K562 (cell line): ENCODE data around the gene DCP2. TPM values are rescaled to one million over a fixed set of nuclear protein-coding genes. Genes with fewer than 3 reads are reported as not detected.

Source experiments
- ATAC-seq: fragments of 200-7000 bp; cut with Tn5 transposase; 3 replicates; pipeline ENCODE4 v1.9.1; 2020; ENCODE audit warnings: moderate library complexity
- BruUV-seq: library from RNA; stranded (reverse); fragments of 400-500 nt; replicated peaks from 2 replicates; lab custom pipeline; 2021; lab: Mats Ljungman, UMichigan
- CTCF ChIA-PET: fragments of 300-600 bp; formaldehyde crosslinking; extraction: SDS; loops from one replicate; lab custom pipeline; 2021; ENCODE audit warnings: low intra/inter-chr PET ratio; lab: Yijun Ruan, JAX
- POLR2A ChIA-PET: fragments of 300-600, 350-650 bp; sonication (Branson Sonifier 250); formaldehyde crosslinking; extraction: SDS; loops from one replicate; lab custom pipeline; 2021; ENCODE audit warnings: antibody characterized with exemption, inconsistent platforms; lab: Yijun Ruan, JAX
- DNase-seq, 4 experiments: peaks; one replicate each; pipeline versions ENCODE4 v3.0.0 to v3.0.0-alpha.2; 2011 to 2018; ENCODE audit warnings: low spot score in 3 of 4, mixed read lengths in 3 of 4; ENCODE audit errors: extremely low read depth in 1 of 4
- FAIRE-seq: peaks from 2 replicates; lab custom pipeline; 2011; peaks lifted over from hg19 to GRCh38; lab: Jason Lieb, UNC
- H2AFZ ChIP-seq: 2 replicates; pipeline ENCODE4 v1.6.0; 2011; ENCODE audit warnings: low read depth, low read length, control low read depth, inconsistent platforms
- H3K27ac ChIP-seq: fragments of 200-600 bp; 3 replicates; pipeline ENCODE4 v1.8.0; 2011; ENCODE audit warnings: low read depth, mild to moderate bottlenecking, control low read depth, inconsistent platforms, low read length, moderate library complexity, mixed read lengths; ENCODE audit errors: extremely low read depth
- H3K27me3 ChIP-seq, 2 experiments: fragments of 300-600 bp in 1 of 2; 2 replicates in 1 of 2; 3 replicates in 1 of 2; pipeline versions ENCODE4 v1.6.0 to v1.8.0; 2011; ENCODE audit warnings: inconsistent platforms in 2 of 2, low read length in 2 of 2, mild to moderate bottlenecking in 1 of 2, mixed read lengths in 1 of 2, moderate library complexity in 1 of 2; ENCODE audit not compliant: control insufficient read depth in 2 of 2, insufficient read depth in 2 of 2
- H3K36me3 ChIP-seq: fragments of 300-600 bp; 3 replicates; pipeline ENCODE4 v1.8.0; 2011; ENCODE audit warnings: mild to moderate bottlenecking, low read length, inconsistent platforms; ENCODE audit not compliant: control insufficient read depth, insufficient read depth
- H3K4me1 ChIP-seq, 2 experiments: fragments of 200-600 bp in 1 of 2; replicated peaks in 1 of 2; 2 replicates in 1 of 2; 3 replicates in 1 of 2; pipeline versions ENCODE4 v1.5.1 to v1.8.0; 2011; ENCODE audit warnings: inconsistent platforms in 2 of 2, low read length in 2 of 2, mild to moderate bottlenecking in 1 of 2, mixed read lengths in 1 of 2, moderate library complexity in 1 of 2; ENCODE audit not compliant: control insufficient read depth in 2 of 2, insufficient read depth in 2 of 2
- H3K4me2 ChIP-seq: 2 replicates; pipeline ENCODE4 v1.6.1; 2011; ENCODE audit warnings: low read length, control low read depth, inconsistent platforms, mixed read lengths; ENCODE audit not compliant: insufficient read depth
- H3K4me3 ChIP-seq: fragments of 200-600 bp; sonication (generic), shearing (Covaris generic); 2 replicates; pipeline ENCODE4 v1.5.1; 2016; ENCODE audit warnings: control low read depth, inconsistent platforms
- H3K79me2 ChIP-seq: fragments of 200-600 bp; 3 replicates; pipeline ENCODE4 v1.8.0; 2011; ENCODE audit warnings: low read length, inconsistent platforms; ENCODE audit not compliant: control insufficient read depth, insufficient read depth
- H3K9ac ChIP-seq, 2 experiments: 2 replicates each; pipeline versions ENCODE4 v1.6.0 to v1.6.1; 2011; ENCODE audit warnings: low read depth in 2 of 2, low read length in 2 of 2, control low read depth in 1 of 2, inconsistent platforms in 1 of 2, mild to moderate bottlenecking in 1 of 2, mixed read lengths in 1 of 2; ENCODE audit not compliant: insufficient read depth in 1 of 2
- H3K9me1 ChIP-seq: one replicate; pipeline ENCODE4 v1.6.0; 2011; ENCODE audit warnings: inconsistent platforms, mild to moderate bottlenecking, low read length, moderate library complexity; ENCODE audit not compliant: control insufficient read depth, insufficient read depth
- H3K9me3 ChIP-seq: replicated peaks from 2 replicates; pipeline ENCODE4 v1.5.1; 2011; ENCODE audit warnings: low read depth, low read length, inconsistent platforms; ENCODE audit not compliant: control insufficient read depth, insufficient read depth
- H4K20me1 ChIP-seq: replicated peaks from 2 replicates; pipeline ENCODE4 v1.6.1; 2011; ENCODE audit warnings: low read length, inconsistent platforms, mixed read lengths; ENCODE audit not compliant: control insufficient read depth, insufficient read depth
- ATF4 ChIP-seq: fragments of 450-650 bp; formaldehyde crosslinking; IDR thresholded peaks from 2 replicates; pipeline ENCODE4 v1.4.0; 2022; ENCODE audit warnings: mild to moderate bottlenecking, moderate library complexity
- FUS ChIP-seq: fragments of 200-400 bp; formaldehyde crosslinking; optimal IDR thresholded peaks from 2 replicates; pipeline ENCODE3; 2017; ENCODE audit warnings: low read depth, low read length
- JUN ChIP-seq, 2 experiments: sonication (generic) in 1 of 2; formaldehyde crosslinking in 1 of 2; IDR thresholded peaks; 2 replicates each; pipeline versions ENCODE4 v1.6.1 to v1.8.0; 2012 to 2022; ENCODE audit warnings: borderline replicate concordance in 2 of 2, mild to moderate bottlenecking in 2 of 2, improper control_type of control experiment in 1 of 2, low read depth in 1 of 2, low read length in 1 of 2, missing genetic modification reagents in 1 of 2
- KLF10 ChIP-seq: fragments of 250-450 bp; sonication (Bioruptor Pico); IDR thresholded peaks from 2 replicates; pipeline ENCODE4 v1.6.1; 2021; ENCODE audit warnings: matching md5 sums
- NR2F6 ChIP-seq: fragments of 450-650 bp; formaldehyde crosslinking; IDR thresholded peaks from 2 replicates; pipeline ENCODE4 v1.4.0; 2020; ENCODE audit warnings: mild to moderate bottlenecking
- PHF21A ChIP-seq: fragments of 450-650 bp; IDR thresholded peaks from 2 replicates; pipeline ENCODE4 v1.6.1; 2017; ENCODE audit warnings: low read depth, borderline replicate concordance
- ZBTB33 ChIP-seq: sonication (generic); formaldehyde crosslinking; IDR thresholded peaks from 2 replicates; pipeline ENCODE4 v1.8.1; 2023; ENCODE audit warnings: mild to moderate bottlenecking, missing genetic modification reagents
- ZNF589 ChIP-seq: fragments of 200-800 bp; sonication (Bioruptor generic); IDR thresholded peaks from 2 replicates; pipeline ENCODE4 v1.6.1; 2016; ENCODE audit warnings: low read depth, missing genetic modification characterization, missing compliant biosample characterization
- ZNF644 ChIP-seq: fragments of 200-800 bp; sonication (Bioruptor generic); IDR thresholded peaks from 2 replicates; pipeline ENCODE4 v1.6.1; 2016; ENCODE audit warnings: low read depth, missing genetic modification characterization, missing compliant biosample characterization
- WGBS: fragments of 100-300 bp; shearing (Covaris generic); methylation state at CpG from one replicate; pipeline ENCODE4 v1.1.6; 2016; ENCODE audit warnings: low coverage, mixed read lengths; ENCODE audit not compliant: insufficient coverage; ENCODE audit errors: missing lambda C conversion rate; 5-methylcytosine and 5-hydroxymethylcytosine counted together
- in situ Hi-C: fragments of 300-500 bp; cut with MboI; formaldehyde crosslinking; loops from 4 replicates; pipeline ENCODE4 v1.15.0; 2018; ENCODE audit warnings: inconsistent platforms, mixed read lengths
- intact Hi-C: fragments of 100-400 bp; cut with micrococcal nuclease; formaldehyde crosslinking; loops from 2 replicates; pipeline ENCODE4 v1.14.2; 2022
- polyA plus RNA-seq, 8 experiments: library from polyadenylated mRNA; depleted of rRNA in 4 of 8; stranded (reverse) in 5 of 8; unstranded in 3 of 8; fragments of >200 nt; fragmentation: Nextera tagmentation in 2 of 8; fragmentation: Illumina TruSeq in 1 of 8; extraction: Ambion mirVana in 2 of 8; extraction: Trizol in 1 of 8; gene quantifications; 2 replicates each; pipeline versions ENCODE4 v1.2.1 to v1.2.3, GENCODE V29; 2011 to 2014; ENCODE audit warnings: inconsistent platforms in 1 of 8, missing spikeins in 1 of 8
- total RNA-seq, 7 experiments: library from RNA; depleted of rRNA in 6 of 7; stranded (reverse); fragments of >200 nt in 6 of 7; fragmentation: Illumina TruSeq in 2 of 7; extraction: Trizol in 2 of 7; gene quantifications; 2 replicates each; pipeline versions ENCODE4 v1.2.1 to v1.2.3, GENCODE V29; 2011 to 2021; ENCODE audit warnings: low replicate concordance in 1 of 7

Gene DCP2
- total and polyA plus RNA-seq, 9 of the 15 experiments (the other 6 are each of a cell fraction or from before 2014, with no cell fraction given): 25.9 to 109 (median 46.7) TPM

GRCh38 chr5:112965733-112966306, 10.8 kb upstream of the DCP2 start:
- no peaks in the 10 kb centered on the region for H3K9me3 ChIP-seq
- ATAC-seq (no peak), DNase-seq (no peak), FAIRE-seq (no peak)
- H3K9ac ChIP-seq: no peak overlapping the region
- in situ Hi-C loops (no loop called here), intact Hi-C loops (no loop called here)
- no peaks in the 10 kb centered on the region for H3K9me1 ChIP-seq
- POLR2A ChIA-PET: interaction anchor here (0.8 kb wide), 1 partner anchor 9 kb away, joined by 3 read pairs; no protein-coding TSS in a partner anchor
- no peaks in the 10 kb centered on the region for H4K20me1 ChIP-seq
- H3K79me2 ChIP-seq: no peaks in the 10 kb centered on the region
- 79% methylated on average over 8 of the region's 8 CpGs for WGBS
- peaks cover 4 to 26% of the 10 kb centered on the region in 2 experiments; a peak in 3 of 5 replicates for H3K4me1 ChIP-seq
- BruUV-seq: no TSS peak
- no peak overlapping the region for H3K27ac ChIP-seq
- no peak overlapping the region for H3K4me3 ChIP-seq
- CTCF ChIA-PET: no interaction called here
- TF ChIP-seq ZBTB33 (CRISPR knock-in tag) (no peak), ZNF589 (CRISPR knock-in tag) (no peak), ZNF644 (tag) (no peak), JUN (IDR thresholded peaks at IDR 0.05; ENCODE audit: borderline replicate concordance, low read depth, low read length) (no peak), JUN (CRISPR knock-in tag; IDR thresholded peaks at IDR 0.05; ENCODE audit: borderline replicate concordance) (no peak), FUS (no peak), ATF4 (CRISPR knock-in tag) (no peak), KLF10 (CRISPR knock-in tag) (no peak), PHF21A (no peak), NR2F6 (no peak)
- H3K27me3 ChIP-seq: no peaks in the 10 kb centered on the region
- H3K4me2 ChIP-seq: no peak overlapping the region
- H3K36me3 ChIP-seq: no peaks in the 10 kb centered on the region
- no peak overlapping the region for H2AFZ ChIP-seq
